Measurements from ENCODE around the gene ADAM10. TPM values are rescaled to one million over a fixed set of nuclear protein-coding genes. Genes with fewer than 3 reads are reported as not detected.
A peak's percentile ranks its signal among the peaks of the same experiment; 100 is the strongest.

The ADAM10 gene
- total RNA-seq, 2 experiments from 2014 or later, result 61.9 to 103 TPM

DNA sequence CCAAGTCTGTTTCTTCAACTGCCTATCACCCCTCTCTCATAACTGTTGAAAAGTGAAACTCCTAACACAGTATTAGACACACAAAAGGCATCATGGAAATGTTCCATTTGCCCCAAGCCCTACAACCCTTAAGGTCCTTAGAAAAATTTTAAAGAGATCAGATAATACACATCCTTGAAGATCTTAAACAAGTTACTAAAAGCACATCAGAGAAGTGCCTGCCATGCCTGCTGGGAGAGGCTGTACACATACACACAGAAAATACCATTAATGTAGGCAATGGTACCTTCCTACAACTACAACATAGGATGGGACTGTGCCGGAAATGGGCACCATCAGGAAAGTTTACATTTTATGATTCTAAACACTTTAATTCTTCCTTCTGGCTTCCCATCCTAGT is 3.3 kb downstream of the ADAM10 start:
- H2AFZ ChIP-seq (ENCODE audit: low read length), result no peak overlapping the region
- H3K4me1 ChIP-seq (ENCODE audit: insufficient read depth, low read length, poor library complexity, severe bottlenecking), result peaks cover 36% of the 10 kb centered on the region
- DNase-seq (ENCODE audit: low spot score), result no peak
- peak overlapping the region; percentile 17 for H3K4me3 ChIP-seq (ENCODE audit: low read depth, low read length, poor library complexity, severe bottlenecking)
- peak overlapping the region; percentile 74 for H3K4me2 ChIP-seq (ENCODE audit: low read length)
- intact Hi-C loops (cut with micrococcal nuclease; ENCODE audit: unreplicated experiment), result loop anchor here (5.0 to 10.0 kb wide), 2 partner anchors 159 to 189 kb away; partner anchors contain the start of gene SLTM
- H3K9me3 ChIP-seq (ENCODE audit: low read length), result no peaks in the 10 kb centered on the region
- H3K36me3 ChIP-seq (ENCODE audit: insufficient read depth, low read length), result peaks cover 4% of the 10 kb centered on the region; the same call in 1 of the 2 replicates
- peaks cover 77% of the 10 kb centered on the region for H3K79me2 ChIP-seq (ENCODE audit: insufficient read depth, low read depth, low read length)
- no peaks in the 10 kb centered on the region for H3K9me2 ChIP-seq (ENCODE audit: insufficient read depth, low read length)
- TF ChIP-seq, protein P1, sequence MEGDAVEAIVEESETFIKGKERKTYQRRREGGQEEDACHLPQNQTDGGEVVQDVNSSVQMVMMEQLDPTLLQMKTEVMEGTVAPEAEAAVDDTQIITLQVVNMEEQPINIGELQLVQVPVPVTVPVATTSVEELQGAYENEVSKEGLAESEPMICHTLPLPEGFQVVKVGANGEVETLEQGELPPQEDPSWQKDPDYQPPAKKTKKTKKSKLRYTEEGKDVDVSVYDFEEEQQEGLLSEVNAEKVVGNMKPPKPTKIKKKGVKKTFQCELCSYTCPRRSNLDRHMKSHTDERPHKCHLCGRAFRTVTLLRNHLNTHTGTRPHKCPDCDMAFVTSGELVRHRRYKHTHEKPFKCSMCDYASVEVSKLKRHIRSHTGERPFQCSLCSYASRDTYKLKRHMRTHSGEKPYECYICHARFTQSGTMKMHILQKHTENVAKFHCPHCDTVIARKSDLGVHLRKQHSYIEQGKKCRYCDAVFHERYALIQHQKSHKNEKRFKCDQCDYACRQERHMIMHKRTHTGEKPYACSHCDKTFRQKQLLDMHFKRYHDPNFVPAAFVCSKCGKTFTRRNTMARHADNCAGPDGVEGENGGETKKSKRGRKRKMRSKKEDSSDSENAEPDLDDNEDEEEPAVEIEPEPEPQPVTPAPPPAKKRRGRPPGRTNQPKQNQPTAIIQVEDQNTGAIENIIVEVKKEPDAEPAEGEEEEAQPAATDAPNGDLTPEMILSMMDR (conservative IDR thresholded peaks at IDR 0.05; ENCODE audit: low read length), result no peak
- TF ChIP-seq EZH2phosphoT487 (IDR thresholded peaks at IDR 0.05; ENCODE audit: borderline replicate concordance, low read depth, low read length), result no peak
- CTCF ChIA-PET (ENCODE audit: unreplicated experiment), result no interaction called here
- POLR2A ChIA-PET, result interaction anchor here (1.7 kb wide), 1 partner anchor 24 kb away, joined by 6 read pairs; the partner anchor contains the start of gene MINDY2
- no TSS peak for BruUV-seq (replicated peaks)
- H3K27ac ChIP-seq (ENCODE audit: low read depth, low read length, poor library complexity, severe bottlenecking), result no peak overlapping the region
- peaks cover 42% of the 10 kb centered on the region for H4K20me1 ChIP-seq (ENCODE audit: insufficient read depth, low read length)

DNA sequence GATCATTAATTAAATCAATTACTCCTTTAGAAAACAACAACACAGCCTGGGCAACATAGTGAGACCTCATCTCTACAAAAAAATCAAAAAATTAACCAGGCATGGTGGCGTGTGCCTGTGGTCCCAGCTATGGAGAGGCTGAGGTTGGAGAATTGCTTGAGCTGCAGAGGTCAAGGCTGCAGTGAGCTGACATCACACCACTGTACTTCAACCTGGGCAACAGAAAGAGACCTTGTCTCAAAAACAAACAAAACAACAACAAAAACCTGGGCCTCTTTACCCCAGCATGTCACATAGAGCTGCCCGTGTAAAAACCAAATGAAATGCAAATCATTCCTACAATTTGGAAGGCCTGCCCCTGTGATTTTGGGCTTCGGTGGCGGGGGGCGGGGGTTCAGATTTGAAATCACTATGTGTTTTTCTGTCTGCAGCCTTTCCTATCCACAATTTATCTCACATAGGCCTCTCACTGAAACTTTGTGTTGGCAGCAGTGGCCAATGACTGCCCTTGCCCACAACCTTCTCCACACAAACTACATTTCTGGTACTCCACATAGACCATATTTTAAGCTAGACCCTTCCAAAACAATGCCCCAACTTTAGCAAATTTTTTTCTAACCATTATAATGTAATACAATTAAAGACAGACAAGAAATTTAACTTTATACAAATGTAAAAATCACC is 6.5 kb downstream of the ADAM10 start:
- H3K9me2 ChIP-seq (ENCODE audit: insufficient read depth, low read length), result no peaks in the 10 kb centered on the region
- no peak overlapping the region for H3K4me2 ChIP-seq (ENCODE audit: low read length)
- peaks cover 47% of the 10 kb centered on the region for H4K20me1 ChIP-seq (ENCODE audit: insufficient read depth, low read length)
- H3K79me2 ChIP-seq (ENCODE audit: insufficient read depth, low read depth, low read length), result peaks cover 98% of the 10 kb centered on the region
- no TSS peak for BruUV-seq (replicated peaks)
- peaks cover 34% of the 10 kb centered on the region for H3K4me1 ChIP-seq (ENCODE audit: insufficient read depth, low read length, poor library complexity, severe bottlenecking)
- H3K9me3 ChIP-seq (ENCODE audit: low read length), result no peaks in the 10 kb centered on the region
- no peak overlapping the region for H3K27ac ChIP-seq (ENCODE audit: low read depth, low read length, poor library complexity, severe bottlenecking)
- H3K36me3 ChIP-seq (ENCODE audit: insufficient read depth, low read length), result peaks cover 4% of the 10 kb centered on the region; the same call in 1 of the 2 replicates
- ChIA-PET POLR2A (interaction anchor here (0.6 to 1.5 kb wide), 2 partner anchors 8 to 28 kb away, joined by 3 to 7 read pairs; partner anchors contain the start of gene MINDY2), CTCF (ENCODE audit: unreplicated experiment) (no interaction called here)
- TF ChIP-seq, protein P1 (conservative IDR thresholded peaks at IDR 0.05; ENCODE audit: low read length), result no peak
- no peak overlapping the region for H3K4me3 ChIP-seq (ENCODE audit: low read depth, low read length, poor library complexity, severe bottlenecking)
- no peak overlapping the region for H2AFZ ChIP-seq (ENCODE audit: low read length)
- no peak for DNase-seq (ENCODE audit: low spot score)
- intact Hi-C loops (cut with micrococcal nuclease; ENCODE audit: unreplicated experiment), result loop anchor here (10.0 kb wide), 1 partner anchor 192 kb away; the partner anchor contains the start of gene SLTM
